Midbrain (tissue), 1 donor: ENCODE measurements around the gene TMEM243.
"Not testable (repeated sequence)": the region's sequence is repeated elsewhere in the genome, so short reads cannot be mapped to it uniquely, and the experiment has no call there.

ENCODE experiments used
- DNase-seq: peaks from one replicate; lab custom pipeline; 2025; lab: John Stamatoyannopoulos, UW

TMEM243 gene

GRCh38 chr7:87219545-87220025, at the start of gene TMEM243:
Gene TMEM243 (minus strand): TSS chr7:87219732. CDS start chr7:87219503, 229 bp downstream.
- peak; percentile 65 for DNase-seq

- DNase-seq = no peak
Measured at GRCh38 chr7:87267239-87267900, 47.8 kb upstream of the TMEM243 start.

- no peak for DNase-seq
Measured at GRCh38 chr7:87263537-87263936, 44.0 kb upstream of the TMEM243 start.

- no peak for DNase-seq
Measured at GRCh38 chr7:87253589-87254087, 34.1 kb upstream of the TMEM243 start.

- not testable (repeated sequence) for DNase-seq
Measured at GRCh38 chr7:87245671-87246070, 26.1 kb upstream of the TMEM243 start.

GRCh38 chr7:87238464-87239051, 19.0 kb upstream of the TMEM243 start:
- DNase-seq = not testable (repeated sequence)

GRCh38 chr7:87234949-87235348, 15.4 kb upstream of the TMEM243 start:
- DNase-seq = no peak

- peak; percentile 45 for DNase-seq
Measured at GRCh38 chr7:87231711-87232110, 12.2 kb upstream of the TMEM243 start.

GRCh38 chr7:87231258-87231657, 11.7 kb upstream of the TMEM243 start:
- DNase-seq = peak; percentile 45

GRCh38 chr7:87226495-87226894, 7.0 kb upstream of the TMEM243 start:
- no peak for DNase-seq

- no peak for DNase-seq
Measured at GRCh38 chr7:87225696-87226095, 6.2 kb upstream of the TMEM243 start.

- DNase-seq = no peak
Measured at GRCh38 chr7:87223666-87224065, 4.1 kb upstream of the TMEM243 start.

GRCh38 chr7:87220734-87221215, 1.2 kb upstream of the TMEM243 start:
- peak; percentile 59 for DNase-seq

GRCh38 chr7:87220026-87220733, 648 bp upstream of the TMEM243 start:
- peak; percentile 84 for DNase-seq

- peak; percentile 45 for DNase-seq
Measured at GRCh38 chr7:87218796-87219544, 562 bp downstream of the TMEM243 start.

- DNase-seq = no peak
Measured at GRCh38 chr7:87217983-87218653, 1.4 kb downstream of the TMEM243 start.

- no peak for DNase-seq
Measured at GRCh38 chr7:87216701-87217508, 2.6 kb downstream of the TMEM243 start.

GRCh38 chr7:87215046-87215445, 4.5 kb downstream of the TMEM243 start:
- DNase-seq = no peak

- no peak for DNase-seq
Measured at GRCh38 chr7:87213811-87214210, 5.7 kb downstream of the TMEM243 start.

GRCh38 chr7:87213252-87213651, 6.3 kb downstream of the TMEM243 start:
- DNase-seq = no peak
